CD4-positive, alpha-beta T cell (primary cell): ENCODE results near the gene HBQ1. TPM values are rescaled to one million over a fixed set of nuclear protein-coding genes. Genes with fewer than 3 reads are reported as not detected.
A peak's percentile ranks its signal among the peaks of the same experiment; 100 is the strongest.
"Not testable (repeated sequence)": the region's sequence is repeated elsewhere in the genome, so short reads cannot be mapped to it uniquely, and the experiment has no call there.

Source experiments
- ATAC-seq: fragments of 200-7000 bp; cut with Tn5 transposase; one replicate; pipeline ENCODE4 v1.10.0; 2022; ENCODE audit warnings: mild to moderate bottlenecking; ENCODE audit not compliant: poor library complexity
- CTCF ChIA-PET: fragments of 350-600 bp; sonication (Branson Sonifier 250); formaldehyde crosslinking; loops from one replicate; lab custom pipeline; 2021; ENCODE audit warnings: antibody characterized with exemption, inconsistent platforms; lab: Charles Lee
- POLR2A ChIA-PET: fragments of 350-600 bp; sonication (Branson Sonifier 250); formaldehyde crosslinking; loops from one replicate; lab custom pipeline; 2021; ENCODE audit warnings: antibody characterized with exemption, inconsistent platforms; lab: Charles Lee
- DNase-seq, 14 experiments: peaks; one replicate each; pipeline ENCODE4 v3.0.0-alpha.2; 2013 to 2020; ENCODE audit warnings: mixed read lengths in 2 of 14
- H3K27ac ChIP-seq, 2 donors: one replicate each; pipeline versions ENCODE4 v1.5.1 to v1.7.0; 2013; ENCODE audit warnings: low read length in 2 of 2, low read depth in 1 of 2, mild to moderate bottlenecking in 1 of 2
- H3K27me3 ChIP-seq, 2 experiments: 1 replicate in 1 of 2; 2 replicates in 1 of 2; pipeline versions ENCODE4 v1.6.1 to v1.7.0; 2013; ENCODE audit warnings: low read length in 2 of 2, control low read depth in 1 of 2, mild to moderate bottlenecking in 1 of 2, moderate library complexity in 1 of 2; ENCODE audit not compliant: insufficient read depth in 2 of 2, control insufficient read depth in 1 of 2
- H3K36me3 ChIP-seq: one replicate; pipeline ENCODE4 v1.6.1; 2013; ENCODE audit warnings: low read length, control low read depth; ENCODE audit not compliant: insufficient read depth
- H3K4me1 ChIP-seq: one replicate; pipeline ENCODE4 v1.6.1; 2013; ENCODE audit warnings: low read length, control low read depth; ENCODE audit not compliant: insufficient read depth
- H3K4me3 ChIP-seq: one replicate; pipeline ENCODE4 v1.5.1; 2013; ENCODE audit warnings: mild to moderate bottlenecking, low read length, moderate library complexity
- H3K9me3 ChIP-seq, 2 experiments: 1 replicate in 1 of 2; 2 replicates in 1 of 2; pipeline versions ENCODE4 v1.6.1 to v1.7.0; 2013; ENCODE audit warnings: low read length in 2 of 2, mild to moderate bottlenecking in 2 of 2, control low read depth in 1 of 2, moderate library complexity in 1 of 2; ENCODE audit not compliant: control insufficient read depth in 1 of 2, insufficient read depth in 1 of 2
- H3K27ac Mint-ChIP-seq: one replicate; pipeline ENCODE4 v1.8.0; 2020; ENCODE audit warnings: mixed read lengths
- H3K27me3 Mint-ChIP-seq: one replicate; pipeline ENCODE4 v1.8.0; 2021; ENCODE audit warnings: mixed read lengths
- H3K36me3 Mint-ChIP-seq: one replicate; pipeline ENCODE4 v1.8.0; 2021; ENCODE audit warnings: low read depth, mixed read lengths
- H3K4me1 Mint-ChIP-seq: one replicate; pipeline ENCODE4 v1.8.0; 2021; ENCODE audit warnings: low read depth, mixed read lengths
- H3K4me3 Mint-ChIP-seq: one replicate; pipeline ENCODE4 v1.8.0; 2020; ENCODE audit warnings: mild to moderate bottlenecking, mixed read lengths
- H3K9me3 Mint-ChIP-seq: one replicate; pipeline ENCODE4 v1.8.0; 2020; ENCODE audit warnings: mixed read lengths
- CTCF ChIP-seq: fragments of 200-600 bp; IDR thresholded peaks from one replicate; pipeline ENCODE4 v1.8.0; 2022; ENCODE audit warnings: antibody characterized with exemption, mild to moderate bottlenecking
- intact Hi-C, 2 experiments: fragments of 100-400 bp; cut with DNase I in 1 of 2; cut with micrococcal nuclease in 1 of 2; formaldehyde crosslinking; loops; one replicate each; pipeline versions ENCODE4 v1.15.1 to v1.9.0; 2023 to 2025; cut with DNase I, micrococcal nuclease
- total RNA-seq, 174 experiments: library from RNA in 2 of 174; stranded (reverse) in 2 of 174; gene quantifications; one replicate each; pipeline ENCODE4 v1.2.3 and lab custom pipeline; 2021 to 2026

The HBQ1 gene
- total RNA-seq, 2 experiments from 2014 or later: not detected

- Mint-ChIP-seq H3K9me3 (no peaks in the 10 kb centered on the region), H3K36me3 (no peaks in the 10 kb centered on the region), H3K27ac (no peak within 1 kb of the TSS), H3K4me3 (peak within 1 kb of the TSS; percentile 15), H3K4me1 (peaks cover 6% of the 10 kb centered on the region), H3K27me3 (peaks cover 61% of the 10 kb centered on the region)
- ChIA-PET CTCF (no interaction called here), POLR2A (no interaction called here)
- intact Hi-C loops: no loop called here
- DNase-seq (no peak), ATAC-seq (no peak)
- no peak for TF ChIP-seq CTCF
- H3K4me3 ChIP-seq: no peak within 1 kb of the TSS
- no peak within 1 kb of the TSS for H3K27ac ChIP-seq
- H3K27me3 ChIP-seq: peaks cover 17 to 24% of the 10 kb centered on the region in 2 experiments
- H3K9me3 ChIP-seq: peaks cover 0 to 5% of the 10 kb centered on the region in 2 experiments
- no peaks in the 10 kb centered on the region for H3K36me3 ChIP-seq
- H3K4me1 ChIP-seq: peaks cover 10% of the 10 kb centered on the region
These were observed 27.8 kb upstream of the HBQ1 start, which contains the start of gene HBZ for GRCh38 chr16:152141-153128. Gene HBZ, plus strand, starts transcription at chr16:152644. Its CDS starts 266 bp downstream, at chr16:152910.

GRCh38 chr16:153129-153521 lies 27.1 kb upstream of the HBQ1 start:
- peaks cover 67% of the 10 kb centered on the region for H3K27me3 Mint-ChIP-seq
- H3K4me3 ChIP-seq, H3K27ac ChIP-seq, H3K27ac Mint-ChIP-seq, H3K4me3 Mint-ChIP-seq, H3K4me1 Mint-ChIP-seq, DNase-seq, intact Hi-C loops, POLR2A ChIA-PET, H3K4me1 ChIP-seq, ATAC-seq, H3K36me3 Mint-ChIP-seq, H3K36me3 ChIP-seq, H3K9me3 Mint-ChIP-seq, H3K9me3 ChIP-seq, CTCF ChIA-PET: not testable (repeated sequence)
- peaks cover 17 to 24% of the 10 kb centered on the region in 2 experiments for H3K27me3 ChIP-seq

DNA sequence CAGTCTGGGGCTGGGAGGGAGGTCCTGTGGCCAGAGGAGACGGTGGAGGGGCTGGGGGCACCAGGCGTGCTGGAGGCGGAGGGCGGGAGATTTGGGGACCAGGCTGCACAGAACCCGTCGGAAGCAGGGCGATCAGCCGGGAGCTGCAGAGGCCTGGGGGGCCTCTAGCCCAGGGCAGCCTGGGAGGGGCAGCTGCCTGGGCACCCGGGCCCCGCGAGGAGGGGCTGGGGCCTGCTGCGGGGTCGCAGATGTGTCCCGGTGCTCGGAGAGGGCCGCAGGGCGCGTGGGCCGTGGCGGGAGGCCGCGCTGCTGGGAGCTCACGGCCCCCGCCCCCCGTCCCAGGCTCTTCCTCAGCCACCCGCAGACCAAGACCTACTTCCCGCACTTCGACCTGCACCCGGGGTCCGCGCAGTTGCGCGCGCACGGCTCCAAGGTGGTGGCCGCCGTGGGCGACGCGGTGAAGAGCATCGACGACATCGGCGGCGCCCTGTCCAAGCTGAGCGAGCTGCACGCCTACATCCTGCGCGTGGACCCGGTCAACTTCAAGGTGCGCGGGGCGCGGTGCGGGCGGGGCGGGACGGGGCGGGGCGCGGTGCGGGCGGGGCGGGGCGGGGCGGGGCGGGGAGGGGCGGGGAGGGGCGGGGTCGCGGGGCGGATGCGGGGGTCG lies 26.6 kb upstream of the HBQ1 start:
- H3K9me3 Mint-ChIP-seq, POLR2A ChIA-PET, CTCF ChIA-PET, DNase-seq, H3K9me3 ChIP-seq, H3K4me1 Mint-ChIP-seq, H3K36me3 ChIP-seq, H3K4me3 Mint-ChIP-seq, H3K27ac ChIP-seq, H3K27ac Mint-ChIP-seq, H3K4me1 ChIP-seq, intact Hi-C loops, H3K4me3 ChIP-seq, H3K36me3 Mint-ChIP-seq: not testable (repeated sequence)
- H3K27me3 ChIP-seq: peaks cover 17 to 26% of the 10 kb centered on the region in 2 experiments
- peaks cover 66% of the 10 kb centered on the region for H3K27me3 Mint-ChIP-seq
- ATAC-seq: peak; percentile 29
